SK-N-MC (cell line): ENCODE data around the gene PROB1.

ENCODE experiments used
- EZH2 ChIP-seq: fragments of 200-600 bp; sonication (generic); IDR thresholded peaks from one replicate; pipeline ENCODE4 v1.6.1; 2017; ENCODE audit warnings: antibody characterized with exemption
- POLR2AphosphoS5 ChIP-seq: IDR thresholded peaks from 2 replicates; pipeline ENCODE4 v1.6.1; 2012; ENCODE audit warnings: mild to moderate bottlenecking, low read depth, low read length, borderline replicate concordance

GRCh38 chr5:139368613-139369012 is 26.3 kb downstream of the PROB1 start:
- no peak for TF ChIP-seq EZH2
- no peak for TF ChIP-seq POLR2AphosphoS5
